HFFc6 (cell line): ENCODE data around the gene TRIM34. TPM values are rescaled to one million over a fixed set of nuclear protein-coding genes. Genes with fewer than 3 reads are reported as not detected.
"Not testable (repeated sequence)": the region's sequence is repeated elsewhere in the genome, so short reads cannot be mapped to it uniquely, and the experiment has no call there.

Experiments
- DNase-seq: peaks from one replicate; pipeline ENCODE4 v3.0.0-alpha.2; 2018
- H3K27ac Mint-ChIP-seq: 2 replicates; pipeline ENCODE4 v1.8.0; 2020; ENCODE audit warnings: mild to moderate bottlenecking, mixed read lengths
- H3K27me3 Mint-ChIP-seq: 2 replicates; pipeline ENCODE4 v1.8.0; 2021; ENCODE audit warnings: mild to moderate bottlenecking, moderate library complexity, mixed read lengths; ENCODE audit not compliant: insufficient read depth
- H3K36me3 Mint-ChIP-seq: 2 replicates; pipeline ENCODE4 v1.8.0; 2021; ENCODE audit warnings: low read depth, mixed read lengths
- H3K4me1 Mint-ChIP-seq: 2 replicates; pipeline ENCODE4 v1.8.0; 2020; ENCODE audit warnings: low read depth, mixed read lengths
- H3K4me3 Mint-ChIP-seq: 2 replicates; pipeline ENCODE4 v1.8.0; 2020; ENCODE audit warnings: mild to moderate bottlenecking, moderate library complexity, mixed read lengths
- H3K9me3 Mint-ChIP-seq: 2 replicates; pipeline ENCODE4 v1.8.0; 2020; ENCODE audit warnings: mild to moderate bottlenecking, mixed read lengths
- total RNA-seq, 6 experiments: library from RNA; stranded (reverse); fragmentation: NEBNext Ultra II Directional; extraction: Animal tissue kit (Norgen Biotek cat#: 25700); gene quantifications; 2 replicates in 1 of 6; 3 replicates in 5 of 6; pipeline ENCODE4 v1.2.3, GENCODE V29; 2021
- TF ChIP-seq, protein P1 (sequence below): fragments of 200-600 bp; sonication (generic); IDR thresholded peaks from 2 replicates; pipeline ENCODE4 v1.5.0; 2021; ENCODE audit warnings: antibody characterized with exemption, mild to moderate bottlenecking

The TRIM34 gene
- total RNA-seq, 6 experiments from 2014 or later, result 3.8 to 6.9 (median 4.9) TPM

- Mint-ChIP-seq H3K4me1 (no peaks in the 10 kb centered on the region), H3K4me3 (no peak overlapping the region), H3K27ac (no peak overlapping the region), H3K9me3 (no peaks in the 10 kb centered on the region), H3K36me3 (peaks cover 30% of the 10 kb centered on the region), H3K27me3 (no peaks in the 10 kb centered on the region)
- DNase-seq, result no peak
- TF ChIP-seq, protein P1, sequence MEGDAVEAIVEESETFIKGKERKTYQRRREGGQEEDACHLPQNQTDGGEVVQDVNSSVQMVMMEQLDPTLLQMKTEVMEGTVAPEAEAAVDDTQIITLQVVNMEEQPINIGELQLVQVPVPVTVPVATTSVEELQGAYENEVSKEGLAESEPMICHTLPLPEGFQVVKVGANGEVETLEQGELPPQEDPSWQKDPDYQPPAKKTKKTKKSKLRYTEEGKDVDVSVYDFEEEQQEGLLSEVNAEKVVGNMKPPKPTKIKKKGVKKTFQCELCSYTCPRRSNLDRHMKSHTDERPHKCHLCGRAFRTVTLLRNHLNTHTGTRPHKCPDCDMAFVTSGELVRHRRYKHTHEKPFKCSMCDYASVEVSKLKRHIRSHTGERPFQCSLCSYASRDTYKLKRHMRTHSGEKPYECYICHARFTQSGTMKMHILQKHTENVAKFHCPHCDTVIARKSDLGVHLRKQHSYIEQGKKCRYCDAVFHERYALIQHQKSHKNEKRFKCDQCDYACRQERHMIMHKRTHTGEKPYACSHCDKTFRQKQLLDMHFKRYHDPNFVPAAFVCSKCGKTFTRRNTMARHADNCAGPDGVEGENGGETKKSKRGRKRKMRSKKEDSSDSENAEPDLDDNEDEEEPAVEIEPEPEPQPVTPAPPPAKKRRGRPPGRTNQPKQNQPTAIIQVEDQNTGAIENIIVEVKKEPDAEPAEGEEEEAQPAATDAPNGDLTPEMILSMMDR, result no peak
Measured at GRCh38 chr11:5639953-5640352, 15.2 kb downstream of the TRIM34 start.

- Mint-ChIP-seq H3K4me3 (no peak overlapping the region), H3K27ac (no peak overlapping the region), H3K27me3 (no peaks in the 10 kb centered on the region), H3K4me1 (no peaks in the 10 kb centered on the region), H3K9me3 (no peaks in the 10 kb centered on the region), H3K36me3 (peaks cover 30% of the 10 kb centered on the region)
- DNase-seq, result no peak
- TF ChIP-seq, protein P1, result no peak
Measured at GRCh38 chr11:5643585-5643984, 18.8 kb downstream of the TRIM34 start.

DNA sequence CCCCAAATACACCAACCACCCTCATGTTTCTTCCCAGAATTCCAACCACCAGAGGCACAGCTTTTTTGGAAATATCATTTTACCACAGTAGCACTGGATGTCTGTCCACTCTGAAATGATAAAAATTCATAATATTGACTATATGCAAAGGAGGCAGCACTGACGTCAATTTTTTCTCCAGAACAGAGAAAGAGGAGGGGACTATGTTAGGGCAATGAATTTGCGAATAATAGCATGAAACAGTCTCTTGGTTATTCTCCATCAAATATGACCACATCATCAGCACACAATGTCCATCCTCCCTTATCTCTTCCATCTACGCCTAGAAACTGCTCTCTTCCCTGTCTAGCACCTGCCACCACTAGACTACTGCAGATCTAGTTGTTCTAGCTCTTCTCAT is 21.3 kb downstream of the TRIM34 start:
- Mint-ChIP-seq H3K27ac (no peak overlapping the region), H3K4me1 (no peaks in the 10 kb centered on the region), H3K4me3 (no peak overlapping the region), H3K9me3 (no peaks in the 10 kb centered on the region), H3K27me3 (no peaks in the 10 kb centered on the region), H3K36me3 (peaks cover 19% of the 10 kb centered on the region)
- DNase-seq, result no peak
- TF ChIP-seq, protein P1, result no peak

DNA sequence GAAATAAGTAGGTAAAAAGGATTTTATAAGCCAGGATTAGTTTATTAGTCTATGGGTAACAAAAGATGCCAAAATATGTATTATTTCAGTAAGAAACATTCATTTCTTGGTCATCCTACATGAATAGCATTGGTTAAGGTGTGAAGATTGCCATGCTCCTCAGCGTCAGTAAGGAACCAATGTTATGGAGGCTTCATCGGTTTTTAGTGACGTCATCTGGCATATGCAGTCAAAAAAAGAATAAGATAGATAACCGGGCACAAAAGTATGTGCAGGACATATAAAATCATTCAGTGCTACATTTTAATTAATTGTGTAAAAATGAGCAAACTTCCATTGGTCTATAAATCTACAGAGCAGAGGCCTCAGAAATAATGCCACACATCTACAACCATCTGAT is 30.7 kb downstream of the TRIM34 start:
- Mint-ChIP-seq H3K36me3 (peaks cover 28% of the 10 kb centered on the region), H3K27ac (no peak overlapping the region), H3K4me1 (no peaks in the 10 kb centered on the region), H3K9me3 (peaks cover 9% of the 10 kb centered on the region), H3K4me3 (no peak overlapping the region), H3K27me3 (no peaks in the 10 kb centered on the region)
- TF ChIP-seq, protein P1, result no peak
- DNase-seq, result no peak

DNA sequence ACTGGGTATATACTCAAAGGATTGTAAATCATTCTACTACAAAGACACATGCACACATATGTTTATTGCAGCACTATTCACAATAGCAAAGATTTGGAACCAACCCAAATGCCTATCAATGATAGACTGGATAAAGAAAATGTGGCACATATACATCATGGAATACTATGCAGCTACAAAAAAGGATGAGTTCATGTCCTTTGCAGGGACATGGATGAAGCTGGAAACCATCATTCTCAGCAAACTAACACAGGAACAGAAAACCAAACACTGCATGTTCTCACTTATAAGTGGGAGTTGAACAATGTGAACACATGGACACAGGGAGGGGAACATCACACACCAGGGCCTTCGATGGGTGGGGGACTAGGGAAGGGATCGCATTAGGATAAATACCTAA is 32.2 kb downstream of the TRIM34 start:
- H3K4me1 Mint-ChIP-seq, H3K27me3 Mint-ChIP-seq, H3K27ac Mint-ChIP-seq, H3K4me3 Mint-ChIP-seq, H3K9me3 Mint-ChIP-seq, DNase-seq: not testable (repeated sequence)
- H3K36me3 Mint-ChIP-seq, result peaks cover 26% of the 10 kb centered on the region

DNA sequence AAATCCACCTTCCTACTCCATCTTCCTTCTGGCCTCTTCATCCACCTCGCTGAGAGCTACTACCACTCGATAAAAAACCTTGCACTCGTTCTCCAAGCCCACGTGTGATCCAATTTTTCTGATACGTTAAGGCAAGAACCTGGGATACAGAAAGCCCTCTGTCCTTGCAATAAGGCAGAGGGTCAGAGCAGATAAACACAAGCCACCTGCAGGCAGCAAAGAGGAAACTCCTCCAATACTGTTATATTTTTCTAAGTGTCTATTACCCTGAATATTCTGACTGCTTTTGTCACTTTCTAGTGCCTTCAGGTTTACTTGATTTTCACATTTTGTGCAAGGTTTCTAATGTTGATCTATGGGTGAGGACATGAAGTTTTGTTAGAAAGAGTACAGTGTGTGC is 33.5 kb downstream of the TRIM34 start:
- Mint-ChIP-seq H3K4me1 (no peaks in the 10 kb centered on the region), H3K4me3 (no peak overlapping the region), H3K27me3 (no peaks in the 10 kb centered on the region; the same call in 1 of the 2 replicates), H3K27ac (no peak overlapping the region), H3K9me3 (peaks cover under 1% of the 10 kb centered on the region; the same call in 1 of the 2 replicates), H3K36me3 (peaks cover 12% of the 10 kb centered on the region)
- TF ChIP-seq, protein P1, result peak; percentile 16; the same call in 1 of the 2 replicates
- no peak for DNase-seq
